Ishikawa (cell line): ENCODE results near the gene METTL24.

Experiments used
- CEBPB ChIP-seq: IDR thresholded peaks from 2 replicates; pipeline ENCODE4 v1.6.1; 2012
- CREB1 ChIP-seq: IDR thresholded peaks from 2 replicates; pipeline ENCODE4 v1.6.1; 2012; ENCODE audit warnings: low read depth
- EGR1 ChIP-seq: IDR thresholded peaks from 2 replicates; pipeline ENCODE4 v1.6.1; 2012
- EP300 ChIP-seq: IDR thresholded peaks from 2 replicates; pipeline ENCODE4 v1.6.1; 2012; ENCODE audit warnings: borderline replicate concordance
- FOXM1 ChIP-seq: IDR thresholded peaks from 2 replicates; pipeline ENCODE4 v1.6.1; 2012; ENCODE audit warnings: low read depth, borderline replicate concordance
- MAX ChIP-seq: IDR thresholded peaks from 2 replicates; pipeline ENCODE4 v1.6.1; 2012
- NFIC ChIP-seq: IDR thresholded peaks from 2 replicates; pipeline ENCODE4 v1.6.1; 2012
- RAD21 ChIP-seq: IDR thresholded peaks from 2 replicates; pipeline ENCODE4 v1.6.1; 2012; ENCODE audit warnings: low read depth
- REST ChIP-seq: IDR thresholded peaks from 2 replicates; pipeline ENCODE4 v1.6.1; 2012; ENCODE audit warnings: low read depth, mild to moderate bottlenecking
- TAF1 ChIP-seq: IDR thresholded peaks from 2 replicates; pipeline ENCODE4 v1.6.1; 2012; ENCODE audit warnings: low read depth, mild to moderate bottlenecking
- TCF12 ChIP-seq: IDR thresholded peaks from 2 replicates; pipeline ENCODE4 v1.6.1; 2012; ENCODE audit warnings: low read depth
- TEAD4 ChIP-seq: IDR thresholded peaks from 2 replicates; pipeline ENCODE4 v1.6.1; 2012
- USF1 ChIP-seq: IDR thresholded peaks from 2 replicates; pipeline ENCODE4 v1.6.1; 2012
- YY1 ChIP-seq: IDR thresholded peaks from 2 replicates; pipeline ENCODE4 v1.6.1; 2012; ENCODE audit warnings: low read depth
- ZBTB7A ChIP-seq: IDR thresholded peaks from 2 replicates; pipeline ENCODE4 v1.6.1; 2012; ENCODE audit warnings: low read depth

METTL24 gene

GRCh38 chr6:110355022-110355421, 3.1 kb downstream of the METTL24 start:
- TF ChIP-seq REST = no peak

- TF ChIP-seq USF1 (no peak), EP300 (no peak), RAD21 (no peak), EGR1 (no peak), CREB1 (no peak), TEAD4 (no peak), TCF12 (no peak), NFIC (no peak), FOXM1 (no peak), MAX (no peak), TAF1 (no peak), YY1 (no peak), ZBTB7A (no peak), REST (no peak), CEBPB (no peak)
Observed at GRCh38 chr6:110354153-110354552, 4.0 kb downstream of the METTL24 start.

- TF ChIP-seq TAF1 (no peak), FOXM1 (no peak), USF1 (no peak)
Observed at GRCh38 chr6:110353457-110354001, 4.6 kb downstream of the METTL24 start.

- TF ChIP-seq REST (no peak), USF1 (no peak), ZBTB7A (no peak), FOXM1 (no peak), NFIC (no peak), EP300 (no peak), CREB1 (no peak), TAF1 (no peak), YY1 (no peak), EGR1 (no peak), RAD21 (no peak), TCF12 (no peak), MAX (no peak), TEAD4 (no peak), CEBPB (no peak)
Observed at GRCh38 chr6:110352563-110353262, 5.4 kb downstream of the METTL24 start.
